ENCODE measurements around the gene LRRTM1.

Gene LRRTM1

DNA sequence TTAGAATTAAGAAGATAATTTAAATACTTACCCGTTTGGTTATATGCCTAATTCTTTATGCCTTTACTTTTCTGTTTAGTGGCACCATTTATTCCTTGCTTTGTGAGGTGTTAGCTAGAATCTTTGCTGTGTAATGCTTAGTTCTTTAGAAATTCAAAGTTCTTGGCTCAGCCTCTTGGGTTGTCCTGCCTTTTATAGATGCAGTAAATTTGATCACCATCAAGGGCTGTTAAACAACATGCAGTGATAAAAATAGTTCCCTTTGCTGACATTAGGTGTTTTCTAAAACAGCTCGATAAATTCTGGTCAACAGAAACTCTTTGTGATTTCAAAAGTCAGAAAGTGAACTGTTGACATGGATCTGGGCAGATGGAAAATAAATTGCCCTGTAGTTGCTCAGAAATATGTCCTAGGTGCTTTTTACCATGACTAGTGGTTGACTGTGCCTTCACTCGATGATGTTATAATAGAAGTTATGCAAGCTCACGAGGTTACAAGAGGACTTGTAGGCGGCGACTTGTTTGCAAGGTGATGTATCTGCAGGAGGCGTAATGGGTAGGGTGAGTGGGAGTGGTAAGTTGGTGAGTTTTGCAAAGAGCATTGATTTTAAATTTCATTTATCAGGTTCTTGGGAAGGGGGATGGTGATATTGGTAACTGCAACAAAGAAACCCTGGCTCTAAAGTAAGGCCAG, 52.1 kb downstream of the LRRTM1 start:
- no peak overlapping the region for H3K4me3 ChIP-seq (ENCODE audit: low read depth, low read length)
- DNase-seq (ENCODE audit: low read depth), result no peak
- TF ChIP-seq, protein P1, sequence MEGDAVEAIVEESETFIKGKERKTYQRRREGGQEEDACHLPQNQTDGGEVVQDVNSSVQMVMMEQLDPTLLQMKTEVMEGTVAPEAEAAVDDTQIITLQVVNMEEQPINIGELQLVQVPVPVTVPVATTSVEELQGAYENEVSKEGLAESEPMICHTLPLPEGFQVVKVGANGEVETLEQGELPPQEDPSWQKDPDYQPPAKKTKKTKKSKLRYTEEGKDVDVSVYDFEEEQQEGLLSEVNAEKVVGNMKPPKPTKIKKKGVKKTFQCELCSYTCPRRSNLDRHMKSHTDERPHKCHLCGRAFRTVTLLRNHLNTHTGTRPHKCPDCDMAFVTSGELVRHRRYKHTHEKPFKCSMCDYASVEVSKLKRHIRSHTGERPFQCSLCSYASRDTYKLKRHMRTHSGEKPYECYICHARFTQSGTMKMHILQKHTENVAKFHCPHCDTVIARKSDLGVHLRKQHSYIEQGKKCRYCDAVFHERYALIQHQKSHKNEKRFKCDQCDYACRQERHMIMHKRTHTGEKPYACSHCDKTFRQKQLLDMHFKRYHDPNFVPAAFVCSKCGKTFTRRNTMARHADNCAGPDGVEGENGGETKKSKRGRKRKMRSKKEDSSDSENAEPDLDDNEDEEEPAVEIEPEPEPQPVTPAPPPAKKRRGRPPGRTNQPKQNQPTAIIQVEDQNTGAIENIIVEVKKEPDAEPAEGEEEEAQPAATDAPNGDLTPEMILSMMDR (IDR thresholded peaks at IDR 0.05; ENCODE audit: low read depth, low read length, missing control alignments), result no peak
